Cerebellar nuclear complex (tissue), 1 donor: ENCODE results near the gene COL15A1.
A peak's percentile ranks its signal among the peaks of the same experiment; 100 is the strongest.

Experiments
- DNase-seq, 2 experiments: peaks; one replicate each; lab custom pipeline; 2025; lab: John Stamatoyannopoulos, UW

COL15A1 gene

GRCh38 chr9:99109522-99109921, 165.8 kb downstream of the COL15A1 start:
- DNase-seq: peak in 1 of 2 experiments; percentile 44

DNA sequence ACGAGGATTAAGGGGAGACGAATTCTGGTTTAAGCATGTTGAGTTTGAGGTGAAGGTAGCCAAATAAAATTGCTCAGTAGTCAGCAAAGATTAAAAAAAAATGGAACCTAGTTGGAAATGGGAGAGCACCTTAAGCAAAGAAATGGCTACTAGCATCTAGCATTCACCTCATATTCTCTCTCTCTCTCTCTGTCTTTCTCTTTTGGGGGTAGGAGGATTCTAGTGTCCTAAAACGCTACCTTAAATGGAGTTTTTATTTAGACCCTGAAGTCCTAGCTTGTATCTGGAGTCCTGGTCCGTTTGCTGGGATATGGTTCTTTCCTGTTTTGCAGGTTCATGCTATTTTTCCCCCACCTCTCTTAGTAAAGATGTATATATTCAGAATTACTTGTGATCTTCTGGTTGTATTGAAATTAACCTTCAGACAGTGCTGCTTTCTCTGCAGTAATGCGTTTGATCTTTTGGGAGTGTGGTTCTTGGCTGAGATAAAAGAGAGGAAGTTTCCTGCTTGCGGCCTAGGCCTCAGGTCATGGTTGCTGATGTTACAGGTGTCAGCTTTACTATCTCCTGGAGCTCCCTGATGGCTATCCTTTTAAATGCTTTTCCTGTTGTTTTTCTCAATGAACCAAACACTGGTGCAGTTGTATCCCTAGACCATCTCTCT, 169.2 kb downstream of the COL15A1 start:
- no peak for DNase-seq

DNA sequence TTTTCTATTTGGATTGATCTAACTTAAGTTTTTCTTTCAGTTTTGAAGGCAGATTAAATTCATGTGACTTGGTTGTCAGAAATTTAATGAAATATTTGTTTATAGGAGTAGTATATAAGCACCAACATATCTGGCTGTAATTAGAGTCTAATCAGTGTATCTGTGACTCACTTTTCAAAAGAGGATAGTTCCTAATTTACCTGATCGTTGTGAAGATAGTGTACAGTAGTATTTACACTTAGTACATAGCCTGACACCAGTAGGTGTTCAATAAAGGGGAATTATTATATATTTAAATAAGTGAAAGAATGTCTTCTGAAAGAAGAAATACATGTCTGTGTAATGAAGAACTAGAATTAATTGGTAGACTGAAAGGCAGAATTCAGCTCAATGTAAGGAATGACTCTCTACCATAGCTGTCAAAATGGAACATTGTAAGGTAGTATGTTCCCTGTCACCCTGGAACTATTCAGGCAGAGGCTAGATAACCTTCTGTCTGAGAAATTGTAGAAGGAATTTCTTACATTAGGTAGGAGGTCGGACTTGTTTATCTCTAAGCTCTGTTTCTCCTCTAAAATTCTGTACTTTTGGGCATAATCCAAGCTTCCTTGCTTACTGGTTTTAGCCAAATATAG, 169.8 kb downstream of the COL15A1 start:
- no peak for DNase-seq

- no peak for DNase-seq
Observed at GRCh38 chr9:99114049-99114440, 170.3 kb downstream of the COL15A1 start.

- DNase-seq: no peak
Observed at GRCh38 chr9:99114846-99115500, 171.3 kb downstream of the COL15A1 start.

DNA sequence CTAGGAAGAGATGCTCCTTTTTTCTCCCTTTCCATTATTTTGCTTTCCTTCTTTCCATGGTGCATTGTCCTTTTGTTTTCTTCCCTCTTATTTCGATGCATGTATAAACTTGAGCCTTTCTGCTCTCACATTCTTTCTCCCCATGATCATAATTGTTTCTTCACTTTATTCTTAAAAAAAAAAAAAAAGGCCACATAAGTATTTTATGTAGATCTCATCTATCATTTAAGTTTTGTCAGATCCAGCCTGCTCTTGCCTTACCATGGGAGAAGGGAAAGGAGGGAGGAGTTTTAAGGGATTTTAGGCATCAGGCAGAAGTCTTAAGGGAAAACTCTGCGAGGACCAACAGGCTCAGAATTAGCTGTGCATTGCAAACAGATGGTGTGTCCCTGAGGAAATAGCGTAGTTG, 172.3 kb downstream of the COL15A1 start:
- peak in 1 of 2 experiments; percentile 14 for DNase-seq

DNA sequence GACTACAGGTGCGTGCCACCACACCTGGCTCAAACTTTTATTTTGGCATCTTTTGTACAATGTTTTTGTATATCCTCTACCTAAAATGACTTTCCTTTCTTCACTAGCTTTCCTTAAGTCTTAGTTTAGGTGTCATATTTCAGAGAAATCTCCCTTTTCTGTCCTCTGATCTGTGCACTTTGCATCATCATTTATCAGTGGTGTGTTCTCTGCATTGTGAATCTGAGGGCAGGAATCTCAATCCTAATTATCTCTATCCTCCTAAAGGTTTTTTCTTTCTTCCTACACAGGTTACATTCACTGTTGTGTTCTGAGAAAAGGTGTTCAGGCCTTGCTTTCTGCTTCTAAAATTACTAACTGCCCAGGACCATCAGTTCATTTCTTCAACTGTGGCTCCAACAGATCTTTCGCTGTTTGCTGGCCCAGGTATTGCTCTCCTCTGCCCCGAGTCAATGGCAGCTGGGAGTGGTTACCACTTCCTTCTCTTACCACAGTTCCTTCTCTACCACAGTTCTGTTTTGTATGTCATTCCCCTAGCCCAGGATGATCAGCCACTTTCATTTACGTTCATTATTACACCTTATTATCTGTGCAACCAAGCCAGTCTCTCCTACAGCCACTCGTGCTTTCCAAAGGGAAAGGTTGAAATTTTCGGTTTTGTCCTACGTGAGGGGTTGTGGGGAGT, 175.2 kb downstream of the COL15A1 start:
- no peak for DNase-seq

- no peak for DNase-seq
Observed at GRCh38 chr9:99119976-99120655, 176.4 kb downstream of the COL15A1 start.
